Measurements from ENCODE around the gene SORBS1.

GRCh38 chr10:95304463-95304862, 256.7 kb downstream of the SORBS1 start:
- TF ChIP-seq CTCF (IDR thresholded peaks at IDR 0.05) (no peak), POLR2AphosphoS5 (IDR thresholded peaks at IDR 0.05; ENCODE audit: insufficient read depth in 1 of 2, low read depth in 1 of 2) (no peak)
